Measurements from ENCODE around the gene MAP3K15.

- TF ChIP-seq, protein P1, sequence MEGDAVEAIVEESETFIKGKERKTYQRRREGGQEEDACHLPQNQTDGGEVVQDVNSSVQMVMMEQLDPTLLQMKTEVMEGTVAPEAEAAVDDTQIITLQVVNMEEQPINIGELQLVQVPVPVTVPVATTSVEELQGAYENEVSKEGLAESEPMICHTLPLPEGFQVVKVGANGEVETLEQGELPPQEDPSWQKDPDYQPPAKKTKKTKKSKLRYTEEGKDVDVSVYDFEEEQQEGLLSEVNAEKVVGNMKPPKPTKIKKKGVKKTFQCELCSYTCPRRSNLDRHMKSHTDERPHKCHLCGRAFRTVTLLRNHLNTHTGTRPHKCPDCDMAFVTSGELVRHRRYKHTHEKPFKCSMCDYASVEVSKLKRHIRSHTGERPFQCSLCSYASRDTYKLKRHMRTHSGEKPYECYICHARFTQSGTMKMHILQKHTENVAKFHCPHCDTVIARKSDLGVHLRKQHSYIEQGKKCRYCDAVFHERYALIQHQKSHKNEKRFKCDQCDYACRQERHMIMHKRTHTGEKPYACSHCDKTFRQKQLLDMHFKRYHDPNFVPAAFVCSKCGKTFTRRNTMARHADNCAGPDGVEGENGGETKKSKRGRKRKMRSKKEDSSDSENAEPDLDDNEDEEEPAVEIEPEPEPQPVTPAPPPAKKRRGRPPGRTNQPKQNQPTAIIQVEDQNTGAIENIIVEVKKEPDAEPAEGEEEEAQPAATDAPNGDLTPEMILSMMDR (IDR thresholded peaks at IDR 0.05 in 2 of 3, conservative IDR thresholded peaks at IDR 0.05 in 1 of 3; ENCODE audit: borderline replicate concordance in 1 of 3, insufficient read depth in 1 of 3, low read depth in 2 of 3, low read length in 2 of 3) = no peak; a peak in 1 of 6 replicates
- TF ChIP-seq JUND (IDR thresholded peaks at IDR 0.05) (no peak), EZH2 (IDR thresholded peaks at IDR 0.05) (no peak), EZH2phosphoT487 (IDR thresholded peaks at IDR 0.05; ENCODE audit: borderline replicate concordance) (no peak)
These were observed at the start of gene MAP3K15 for GRCh38 chrX:19514791-19515614.

Data from HCT116 (cell line).